Hepatocyte (in vitro differentiated cells): ENCODE results near the gene BZW1.

Experiments used
- EZH2phosphoT487 ChIP-seq: fragments of 200-600 bp; sonication (generic); IDR thresholded peaks from one replicate; pipeline ENCODE4 v1.6.1; 2018; ENCODE audit warnings: antibody characterized with exemption, mild to moderate bottlenecking, low read depth, moderate library complexity; ENCODE audit not compliant: unreplicated experiment, severe bottlenecking
- TF ChIP-seq, protein P1 (sequence below): fragments of 200-600 bp; sonication (generic); IDR thresholded peaks from 2 replicates; pipeline ENCODE4 v1.5.1; 2016; ENCODE audit warnings: antibody characterized with exemption, mild to moderate bottlenecking; ENCODE audit not compliant: poor library complexity

DNA sequence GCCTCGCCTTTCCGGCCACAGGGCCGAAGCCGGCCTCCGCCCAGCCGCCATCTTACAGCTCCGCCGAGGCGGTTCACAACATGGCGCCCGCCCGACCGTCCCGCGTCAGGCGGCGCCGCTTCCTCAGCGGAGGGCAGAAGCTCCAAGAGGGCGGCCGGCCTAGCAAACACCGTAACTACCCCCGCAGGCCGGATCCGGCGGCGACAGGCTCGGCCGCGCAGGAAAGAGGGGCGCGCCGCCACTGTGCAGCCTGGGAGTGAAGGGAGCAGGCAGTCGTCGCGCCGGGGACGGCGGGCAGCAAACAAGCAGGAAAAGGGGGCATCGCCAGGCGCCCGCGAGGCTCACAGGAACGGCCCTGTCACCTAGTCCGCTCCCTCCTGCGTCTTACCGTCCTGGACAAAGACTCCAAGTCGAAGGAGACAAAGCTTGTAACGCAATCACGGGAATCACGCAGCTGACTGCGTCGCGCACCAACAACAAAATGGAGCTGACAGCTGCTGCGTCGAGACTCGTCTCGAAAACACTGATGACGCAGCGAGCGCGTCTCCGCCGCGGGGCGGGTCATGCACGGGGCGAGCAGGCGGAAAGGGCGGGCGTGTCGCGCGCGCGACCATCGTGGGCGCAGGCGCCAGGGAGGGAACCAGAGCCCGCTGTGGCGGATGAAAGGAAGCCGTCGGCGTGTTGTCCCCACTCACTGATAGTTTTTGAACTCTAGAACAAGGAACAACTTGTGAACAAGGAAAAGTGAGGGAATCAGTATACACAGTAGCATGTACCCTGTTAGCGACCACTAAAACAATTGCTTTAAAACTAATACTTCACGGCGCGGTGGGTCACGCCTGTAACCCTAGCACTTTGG, 52.7 kb downstream of the BZW1 start, which contains the start of gene CLK1:
- TF ChIP-seq, protein P1, sequence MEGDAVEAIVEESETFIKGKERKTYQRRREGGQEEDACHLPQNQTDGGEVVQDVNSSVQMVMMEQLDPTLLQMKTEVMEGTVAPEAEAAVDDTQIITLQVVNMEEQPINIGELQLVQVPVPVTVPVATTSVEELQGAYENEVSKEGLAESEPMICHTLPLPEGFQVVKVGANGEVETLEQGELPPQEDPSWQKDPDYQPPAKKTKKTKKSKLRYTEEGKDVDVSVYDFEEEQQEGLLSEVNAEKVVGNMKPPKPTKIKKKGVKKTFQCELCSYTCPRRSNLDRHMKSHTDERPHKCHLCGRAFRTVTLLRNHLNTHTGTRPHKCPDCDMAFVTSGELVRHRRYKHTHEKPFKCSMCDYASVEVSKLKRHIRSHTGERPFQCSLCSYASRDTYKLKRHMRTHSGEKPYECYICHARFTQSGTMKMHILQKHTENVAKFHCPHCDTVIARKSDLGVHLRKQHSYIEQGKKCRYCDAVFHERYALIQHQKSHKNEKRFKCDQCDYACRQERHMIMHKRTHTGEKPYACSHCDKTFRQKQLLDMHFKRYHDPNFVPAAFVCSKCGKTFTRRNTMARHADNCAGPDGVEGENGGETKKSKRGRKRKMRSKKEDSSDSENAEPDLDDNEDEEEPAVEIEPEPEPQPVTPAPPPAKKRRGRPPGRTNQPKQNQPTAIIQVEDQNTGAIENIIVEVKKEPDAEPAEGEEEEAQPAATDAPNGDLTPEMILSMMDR: no peak
- TF ChIP-seq EZH2phosphoT487: no peak
